C4-2B (cell line): ENCODE results near the gene TSPAN2.

Source experiments
- H3K27ac ChIP-seq: fragments of 450-650 bp; 2 replicates; pipeline ENCODE4 v1.5.1; 2017
- ZFX ChIP-seq: fragments of 450-650 bp; IDR thresholded peaks from 2 replicates; pipeline ENCODE4 v1.6.1; 2017
- TF ChIP-seq, protein P1 (sequence below): fragments of 450-650 bp; conservative IDR thresholded peaks from 2 replicates; pipeline ENCODE4 v1.5.1; 2017; ENCODE audit warnings: mild to moderate bottlenecking

TSPAN2 gene

DNA sequence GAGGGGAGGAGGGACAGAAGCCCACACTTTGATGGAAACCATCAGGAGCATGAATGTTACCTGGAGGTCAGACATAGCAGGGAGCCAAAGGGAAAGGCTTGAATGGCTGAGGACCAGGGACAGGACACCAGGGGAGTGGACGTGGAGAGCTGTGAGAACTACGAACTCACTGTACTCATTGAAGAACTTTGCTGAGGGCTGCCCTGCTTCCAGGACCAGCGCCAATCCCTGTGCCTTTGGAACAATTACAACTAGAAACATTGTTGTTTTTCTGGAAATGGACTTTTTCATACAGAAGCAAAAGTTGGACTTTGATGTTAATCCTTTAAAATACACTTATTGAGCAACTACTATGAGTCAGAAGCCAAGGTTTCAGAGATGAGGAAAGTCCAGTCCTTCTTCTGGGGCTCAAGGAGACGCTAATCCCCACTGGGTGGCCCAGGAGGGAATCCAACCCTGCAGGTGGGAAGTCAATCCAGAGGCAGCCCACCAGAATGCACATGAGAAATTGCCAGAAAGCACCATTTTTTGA is 12.9 kb downstream of the TSPAN2 start:
- no peak overlapping the region for H3K27ac ChIP-seq
- TF ChIP-seq, protein P1, sequence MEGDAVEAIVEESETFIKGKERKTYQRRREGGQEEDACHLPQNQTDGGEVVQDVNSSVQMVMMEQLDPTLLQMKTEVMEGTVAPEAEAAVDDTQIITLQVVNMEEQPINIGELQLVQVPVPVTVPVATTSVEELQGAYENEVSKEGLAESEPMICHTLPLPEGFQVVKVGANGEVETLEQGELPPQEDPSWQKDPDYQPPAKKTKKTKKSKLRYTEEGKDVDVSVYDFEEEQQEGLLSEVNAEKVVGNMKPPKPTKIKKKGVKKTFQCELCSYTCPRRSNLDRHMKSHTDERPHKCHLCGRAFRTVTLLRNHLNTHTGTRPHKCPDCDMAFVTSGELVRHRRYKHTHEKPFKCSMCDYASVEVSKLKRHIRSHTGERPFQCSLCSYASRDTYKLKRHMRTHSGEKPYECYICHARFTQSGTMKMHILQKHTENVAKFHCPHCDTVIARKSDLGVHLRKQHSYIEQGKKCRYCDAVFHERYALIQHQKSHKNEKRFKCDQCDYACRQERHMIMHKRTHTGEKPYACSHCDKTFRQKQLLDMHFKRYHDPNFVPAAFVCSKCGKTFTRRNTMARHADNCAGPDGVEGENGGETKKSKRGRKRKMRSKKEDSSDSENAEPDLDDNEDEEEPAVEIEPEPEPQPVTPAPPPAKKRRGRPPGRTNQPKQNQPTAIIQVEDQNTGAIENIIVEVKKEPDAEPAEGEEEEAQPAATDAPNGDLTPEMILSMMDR, result no peak
- TF ChIP-seq ZFX, result no peak

DNA sequence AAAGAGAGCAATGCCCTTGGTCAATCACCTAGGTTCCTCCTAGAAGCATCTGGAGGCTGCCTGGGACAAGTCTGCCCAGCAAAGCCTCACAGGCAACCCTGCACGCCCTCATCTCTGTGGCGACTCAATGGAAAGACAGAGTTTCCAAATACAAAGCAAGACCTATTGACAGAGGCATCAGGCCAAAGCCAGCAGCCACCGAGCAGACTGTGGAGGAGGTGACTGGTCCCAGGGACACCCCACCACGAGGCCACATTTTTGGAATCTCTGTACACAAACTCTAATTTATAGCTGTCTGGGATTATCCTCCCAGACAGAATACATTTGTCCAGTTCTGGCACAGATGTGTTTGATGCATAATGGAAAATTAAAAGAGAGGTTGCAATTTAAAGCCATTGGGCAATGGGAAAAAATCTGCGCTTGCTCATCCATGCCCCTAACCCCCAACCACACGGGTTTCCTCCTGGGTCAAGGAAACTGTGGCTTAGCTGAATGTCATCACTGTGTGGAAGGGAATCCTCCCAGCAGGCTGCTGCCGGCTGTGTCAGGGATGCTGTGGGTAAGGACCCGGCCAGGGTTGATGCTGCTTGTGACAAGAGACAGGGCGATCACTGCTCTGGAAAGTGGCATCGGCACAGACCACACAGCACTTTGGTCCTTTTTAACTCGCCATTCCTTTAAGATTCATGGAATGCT is 14.3 kb downstream of the TSPAN2 start:
- no peak overlapping the region for H3K27ac ChIP-seq
- TF ChIP-seq ZFX, result no peak
- TF ChIP-seq, protein P1, result no peak

DNA sequence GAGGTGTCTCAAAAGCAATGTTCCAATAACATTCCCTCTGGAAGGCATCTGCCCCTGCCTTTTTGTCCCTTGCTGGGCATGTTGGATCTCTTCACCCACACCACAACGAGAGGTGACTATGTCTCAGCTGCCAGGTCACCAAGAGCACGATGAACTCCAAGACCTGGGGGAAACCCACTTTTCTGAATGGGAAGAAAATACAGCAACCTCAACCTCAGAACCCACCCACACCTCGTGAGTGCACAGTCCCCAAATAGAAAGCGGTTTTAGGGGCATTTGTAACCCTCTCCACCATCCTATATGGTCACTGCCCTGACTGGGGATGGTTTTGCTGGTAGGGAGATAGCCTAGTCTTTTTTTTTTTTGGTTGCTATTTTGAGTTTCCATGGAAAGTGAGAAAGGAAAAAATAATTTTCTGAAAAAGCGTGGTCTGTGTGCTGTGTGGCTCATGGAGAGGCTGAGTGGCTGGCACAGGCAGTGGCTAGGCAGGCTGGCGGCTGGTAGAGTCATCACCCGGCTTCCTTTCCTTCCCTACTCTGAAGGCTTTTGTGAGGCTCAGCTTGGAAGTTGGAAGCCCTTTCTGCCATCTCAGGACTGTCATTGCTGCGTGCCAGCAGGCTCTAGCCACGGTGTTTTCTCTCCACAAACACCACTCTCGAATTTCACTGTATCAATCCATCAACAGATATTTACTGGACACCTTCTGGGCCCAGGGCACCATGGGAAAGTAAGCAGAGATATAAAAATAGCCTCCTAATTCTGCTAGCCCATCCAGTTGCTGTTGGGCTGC is 15.8 kb downstream of the TSPAN2 start:
- no peak for TF ChIP-seq ZFX
- TF ChIP-seq, protein P1, result no peak
- H3K27ac ChIP-seq, result no peak overlapping the region

DNA sequence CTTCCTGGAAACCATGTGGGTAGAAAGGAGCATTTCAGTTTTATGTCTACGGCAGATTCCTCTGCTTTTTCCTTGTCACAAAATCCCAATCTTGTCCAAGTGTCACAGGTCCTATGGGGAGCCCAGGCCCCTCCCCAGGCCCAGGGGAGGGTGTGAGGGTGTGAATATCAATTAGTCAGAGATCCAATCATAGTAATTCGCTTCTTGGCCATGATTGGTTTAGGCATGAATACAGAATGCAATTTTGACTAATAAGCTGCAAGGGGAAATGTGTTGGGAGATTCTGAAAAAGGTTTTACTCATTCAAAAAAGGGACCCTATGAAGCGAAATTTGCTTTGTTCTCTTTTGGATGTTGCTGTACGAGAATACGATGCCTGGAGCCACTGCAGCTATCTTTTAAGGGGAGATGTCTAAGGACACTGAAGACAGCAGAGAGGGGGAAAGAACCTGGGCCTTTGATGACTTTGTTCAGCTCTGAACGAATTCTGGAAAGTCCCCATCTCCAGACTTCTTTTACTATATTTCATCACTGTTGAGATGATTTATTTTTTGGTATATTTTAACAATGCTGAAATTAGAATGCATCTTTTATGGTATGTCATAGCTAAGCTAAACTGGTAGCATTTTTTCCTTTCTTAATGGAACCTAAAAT is 18.2 kb downstream of the TSPAN2 start:
- no peak overlapping the region for H3K27ac ChIP-seq
- no peak for TF ChIP-seq ZFX
- TF ChIP-seq, protein P1, result no peak

DNA sequence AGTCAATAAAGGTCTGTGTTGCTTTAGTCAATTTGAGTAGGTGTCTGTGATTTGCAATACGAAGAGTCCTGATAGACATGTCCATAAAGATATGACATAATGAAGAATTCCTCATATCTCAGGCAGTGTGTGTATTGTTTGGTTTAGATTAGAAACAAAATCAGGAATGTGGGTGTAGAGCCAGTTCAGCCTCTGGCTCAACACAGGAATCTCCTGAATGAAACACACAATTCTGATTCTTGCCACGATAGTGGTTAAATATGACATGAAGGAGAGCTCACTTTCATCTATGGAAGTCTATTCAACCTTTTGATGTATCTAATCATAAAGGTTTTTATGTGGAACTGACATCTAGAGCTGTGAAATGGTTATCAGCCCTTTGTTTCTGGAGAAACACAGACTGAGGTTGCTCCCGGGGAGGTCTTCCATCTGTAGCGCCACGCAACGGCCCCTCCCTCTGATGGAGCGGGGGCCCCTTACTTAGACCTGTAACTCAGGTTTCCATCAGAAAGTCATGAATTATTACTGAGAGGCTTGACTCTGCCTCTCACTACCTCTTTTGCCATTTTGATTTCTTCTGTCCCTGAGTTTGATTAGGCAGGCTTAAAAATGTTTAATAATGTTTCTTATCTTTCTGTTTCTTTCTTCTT is 19.5 kb downstream of the TSPAN2 start:
- H3K27ac ChIP-seq, result no peak overlapping the region
- TF ChIP-seq, protein P1, result no peak
- TF ChIP-seq ZFX, result no peak

DNA sequence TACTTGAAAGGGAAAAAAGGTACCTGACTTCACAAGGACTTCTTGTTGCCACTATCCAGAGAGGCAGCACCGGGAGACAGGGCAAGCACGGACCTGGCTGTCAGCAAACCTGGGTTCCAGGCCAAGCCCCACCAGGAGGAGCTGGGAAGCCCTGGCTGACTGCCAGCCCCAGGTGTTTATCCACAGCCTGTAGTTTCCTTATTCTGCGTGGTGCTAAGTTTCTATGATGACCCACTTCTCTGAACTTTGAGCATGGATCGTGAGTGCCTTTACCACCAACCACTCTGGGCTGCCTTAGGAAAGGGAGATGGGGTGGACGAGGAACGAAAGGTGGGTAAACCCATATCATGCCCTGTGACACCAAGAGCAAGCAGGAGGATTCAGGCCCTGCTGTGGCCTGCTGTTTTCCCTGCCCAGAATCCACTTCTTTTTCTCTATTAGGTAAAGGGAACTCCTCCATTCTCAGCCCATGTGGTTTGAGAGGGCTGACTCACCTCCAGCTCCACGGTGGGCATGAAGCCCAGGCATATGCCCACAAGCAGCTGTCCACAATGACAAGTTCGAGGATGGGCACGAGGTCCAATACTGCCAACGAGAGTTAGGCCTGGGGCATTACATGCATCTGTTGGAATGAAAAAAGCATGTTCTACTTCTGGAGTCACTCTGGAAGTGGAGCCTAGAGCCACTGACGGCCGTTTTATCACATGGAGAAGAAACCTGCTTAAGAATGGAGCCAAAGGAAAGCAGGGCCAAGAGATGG is 20.3 kb downstream of the TSPAN2 start:
- no peak for TF ChIP-seq ZFX
- TF ChIP-seq, protein P1, result no peak
- H3K27ac ChIP-seq, result no peak overlapping the region
